GM18498 (cell line): ENCODE data around the gene WARS2.

ENCODE experiments used
- ATAC-seq: cut with Tn5 transposase; IDR thresholded peaks from one replicate; pipeline ENCODE4 v1.9.1; 2021; ENCODE audit warnings: mild to moderate bottlenecking, moderate library complexity; ENCODE audit not compliant: unreplicated experiment

The WARS2 gene

DNA sequence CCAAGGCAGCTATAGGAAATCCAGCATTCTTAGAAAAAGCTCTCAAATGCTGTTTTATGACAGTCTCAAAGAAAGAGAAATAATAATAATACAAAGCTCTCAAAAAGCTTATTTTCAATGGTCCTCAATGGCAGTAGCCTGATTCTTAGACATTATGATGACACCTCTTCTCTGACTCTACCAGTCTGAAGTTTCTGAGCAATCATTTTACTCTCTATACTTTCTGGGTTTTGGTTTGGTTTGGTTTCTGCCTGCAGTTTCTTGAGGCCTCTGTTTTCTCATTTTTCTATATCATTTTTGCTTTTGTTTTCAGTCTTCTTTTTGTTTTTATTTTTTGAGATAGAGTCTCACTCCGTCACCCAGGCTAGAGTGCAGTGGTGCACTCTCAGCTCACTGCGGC is 102.1 kb downstream of the WARS2 start:
- no peak for ATAC-seq

DNA sequence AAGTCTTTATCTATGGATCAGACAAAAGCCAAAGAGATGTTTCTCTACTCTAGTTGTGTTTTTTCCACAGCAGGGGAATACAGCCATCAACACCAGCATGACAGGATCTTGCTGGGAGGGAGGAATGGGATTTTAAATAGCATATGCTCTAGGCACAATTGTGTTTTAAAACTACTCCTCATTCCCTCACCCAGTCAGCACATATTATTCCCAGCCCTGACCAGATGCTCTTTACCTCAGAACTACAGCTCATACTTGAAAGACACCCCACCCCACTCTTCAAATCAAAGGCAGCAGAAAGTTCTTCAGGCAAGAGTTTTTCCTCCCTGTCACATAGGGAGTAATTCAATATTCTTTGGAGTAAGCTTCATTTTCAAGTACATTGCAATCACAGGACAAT is 106.1 kb downstream of the WARS2 start:
- ATAC-seq = no peak

DNA sequence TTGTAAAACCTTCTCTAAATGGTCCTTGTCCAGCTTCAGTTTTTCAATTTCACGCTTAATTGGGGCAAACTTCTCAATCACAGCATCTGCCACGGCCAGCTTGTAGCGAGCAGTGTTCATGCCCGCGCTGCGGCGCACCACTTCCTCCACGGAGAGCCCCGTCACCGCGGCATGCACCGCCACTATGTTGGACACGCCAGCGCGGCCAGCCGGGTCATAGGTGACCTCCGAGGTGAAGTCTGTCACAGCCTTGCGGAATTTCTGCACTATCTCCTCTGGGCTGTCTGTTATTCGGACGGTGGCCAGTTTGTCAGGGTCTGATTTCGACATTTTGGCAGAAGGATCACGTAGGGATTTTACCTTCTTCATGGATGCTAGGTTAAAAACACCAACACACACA is 107.5 kb downstream of the WARS2 start:
- ATAC-seq = no peak

- ATAC-seq = no peak
Measured at GRCh38 chr1:119027759-119028158, 112.7 kb downstream of the WARS2 start.

GRCh38 chr1:119026956-119027355 is 113.5 kb downstream of the WARS2 start:
- no peak for ATAC-seq

DNA sequence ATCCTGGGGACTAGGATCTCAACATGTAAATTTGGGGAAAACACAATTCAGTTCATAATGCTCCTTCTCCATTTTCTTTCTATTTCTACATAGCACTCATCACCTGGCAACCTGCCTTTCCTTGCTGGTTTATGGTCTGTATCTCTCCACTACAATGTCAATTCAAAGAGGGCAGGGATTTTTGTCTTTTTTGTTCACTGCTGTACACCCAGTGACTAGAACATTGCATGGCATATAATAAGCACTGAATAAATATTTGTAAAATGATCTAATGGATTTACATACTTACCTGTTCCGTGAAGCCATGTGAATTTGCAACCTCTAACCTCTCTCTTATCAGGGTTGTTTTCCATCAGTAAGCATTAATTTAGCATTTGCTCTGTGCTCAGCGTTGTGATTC is 124.9 kb downstream of the WARS2 start:
- ATAC-seq = no peak

DNA sequence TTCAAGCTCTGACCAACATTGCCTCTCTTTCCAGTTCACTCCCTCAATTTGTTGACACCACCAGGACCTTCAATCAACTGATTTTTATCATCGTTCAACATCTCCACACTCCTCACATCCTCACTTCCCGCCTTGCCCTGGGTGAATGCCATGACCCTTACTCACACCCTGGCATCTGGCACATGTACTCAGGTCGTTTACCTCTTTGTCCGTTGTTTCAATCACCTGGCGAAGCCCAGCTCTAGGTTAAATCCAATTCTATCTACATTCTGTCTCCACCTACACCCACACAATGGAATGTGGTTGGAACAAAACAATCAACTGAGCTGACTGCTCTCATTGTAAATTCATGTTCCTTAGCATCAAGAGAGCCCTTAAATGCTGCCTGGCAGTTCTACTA is 128.1 kb downstream of the WARS2 start:
- no peak for ATAC-seq

DNA sequence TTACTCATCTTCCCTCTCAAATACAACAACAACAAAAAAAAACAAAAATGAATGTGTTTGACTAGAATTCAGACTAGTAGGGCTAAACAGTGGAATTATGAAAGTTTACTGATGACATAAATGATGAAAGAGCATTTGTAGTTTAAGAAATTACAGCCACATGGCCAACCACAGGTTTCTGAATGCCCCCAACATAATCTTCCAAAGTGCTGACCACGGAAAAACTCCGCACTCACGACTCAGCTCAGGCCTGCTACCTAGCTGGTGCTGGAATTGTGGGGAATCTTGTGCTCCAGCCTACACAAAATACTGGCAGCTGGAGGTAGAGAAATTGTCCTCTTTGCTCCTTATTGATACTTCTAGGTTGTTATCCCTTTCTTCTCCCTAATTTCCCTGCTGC is 128.7 kb downstream of the WARS2 start:
- no peak for ATAC-seq

DNA sequence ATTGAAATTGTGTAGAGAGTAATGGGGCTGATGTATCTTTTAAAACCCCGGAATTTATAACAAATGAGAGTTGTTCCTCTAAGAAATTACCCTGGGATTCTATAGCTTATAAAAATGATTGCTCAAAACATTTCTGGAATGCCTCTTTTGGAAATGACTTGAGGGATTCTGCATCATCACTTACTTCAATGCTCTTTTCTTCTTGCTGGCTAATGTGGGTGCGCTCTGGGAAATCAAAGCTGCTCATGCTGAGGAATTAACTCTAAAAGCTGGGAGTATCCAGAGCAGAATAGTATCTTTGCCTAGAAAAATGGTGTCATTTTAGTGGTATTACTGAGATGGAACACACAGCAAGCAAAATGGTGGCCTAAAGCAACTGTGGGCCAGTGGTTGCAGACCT is 129.3 kb downstream of the WARS2 start:
- no peak for ATAC-seq

DNA sequence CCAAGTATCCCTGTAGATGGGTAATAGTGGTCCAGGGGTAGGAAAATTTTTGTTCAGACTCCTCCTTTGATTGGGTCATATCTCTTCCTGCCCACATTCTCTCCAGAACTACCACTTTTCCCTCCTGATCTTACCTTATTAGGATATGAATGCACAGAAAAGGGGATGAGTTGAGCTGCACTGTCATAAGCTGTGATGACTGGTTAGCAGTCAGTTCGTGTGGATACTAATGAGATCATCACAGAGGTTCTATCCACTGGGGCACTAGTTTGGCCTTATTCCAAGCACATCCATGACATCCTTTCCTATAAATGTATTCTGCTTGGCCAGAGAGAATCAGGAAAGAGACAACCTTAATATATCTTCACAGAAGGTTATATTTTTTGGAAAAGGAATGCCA is 130.3 kb downstream of the WARS2 start:
- ATAC-seq = no peak

- no peak for ATAC-seq
Measured at GRCh38 chr1:119009312-119009655, 131.2 kb downstream of the WARS2 start.

DNA sequence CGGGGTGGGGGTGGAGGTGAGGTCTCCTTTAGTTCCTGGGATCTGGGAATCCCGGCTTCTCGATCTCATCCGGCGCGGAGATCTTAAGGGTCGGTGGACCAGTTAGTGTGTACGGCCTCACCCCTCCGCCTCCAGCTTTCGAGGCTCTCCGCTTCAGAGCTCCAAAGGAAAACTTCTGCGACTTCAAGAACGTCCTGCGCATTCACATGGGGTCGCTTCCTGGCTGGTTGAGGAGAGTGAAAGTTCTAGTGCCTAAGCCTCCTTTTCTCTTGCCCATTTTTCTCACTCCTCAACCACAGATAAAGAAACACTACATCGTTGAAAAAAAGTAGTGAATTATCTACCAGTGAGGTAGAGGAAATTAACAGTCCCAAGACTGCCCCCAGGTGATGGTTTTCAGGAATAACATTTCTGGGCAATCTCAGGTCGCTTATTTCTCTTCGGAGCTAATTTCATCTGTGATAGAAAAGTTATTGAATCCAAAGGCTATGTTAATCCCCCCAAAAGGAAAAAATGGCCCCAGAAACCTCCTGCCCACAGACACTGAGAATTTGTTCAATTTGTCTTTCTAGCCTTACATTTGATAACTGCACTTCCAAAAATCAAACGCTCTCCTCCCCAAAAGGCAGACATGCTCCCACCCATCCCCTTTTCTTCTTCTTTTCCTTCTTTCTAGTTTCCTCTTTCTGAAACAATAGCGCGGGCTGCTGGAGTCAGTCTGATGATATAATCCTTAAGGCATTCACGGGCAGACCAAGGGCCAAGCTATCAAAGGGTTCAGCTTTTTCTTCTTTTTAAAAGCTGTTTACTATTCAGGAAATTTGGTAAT is 131.8 kb downstream of the WARS2 start:
- ATAC-seq = peak; percentile 67

- peak; percentile 25 for ATAC-seq
Measured at GRCh38 chr1:119007670-119008482, 132.6 kb downstream of the WARS2 start.

DNA sequence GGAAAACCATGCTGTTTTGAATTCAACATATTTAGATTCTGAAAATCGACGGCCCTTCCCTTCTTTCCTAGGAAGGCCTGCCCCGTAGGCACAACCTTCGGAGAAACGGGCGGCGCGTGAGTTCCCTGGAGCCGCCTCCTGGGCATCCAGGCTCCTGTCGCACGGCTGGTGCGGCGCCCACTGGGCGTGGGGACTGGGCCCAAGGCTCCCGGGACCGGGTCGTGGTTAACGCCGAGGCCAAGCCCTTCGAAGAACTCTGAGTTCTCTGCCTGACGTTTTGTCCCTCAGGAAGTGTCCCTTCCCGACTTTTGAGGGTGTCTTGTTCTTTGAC is 133.1 kb downstream of the WARS2 start:
- ATAC-seq = no peak

DNA sequence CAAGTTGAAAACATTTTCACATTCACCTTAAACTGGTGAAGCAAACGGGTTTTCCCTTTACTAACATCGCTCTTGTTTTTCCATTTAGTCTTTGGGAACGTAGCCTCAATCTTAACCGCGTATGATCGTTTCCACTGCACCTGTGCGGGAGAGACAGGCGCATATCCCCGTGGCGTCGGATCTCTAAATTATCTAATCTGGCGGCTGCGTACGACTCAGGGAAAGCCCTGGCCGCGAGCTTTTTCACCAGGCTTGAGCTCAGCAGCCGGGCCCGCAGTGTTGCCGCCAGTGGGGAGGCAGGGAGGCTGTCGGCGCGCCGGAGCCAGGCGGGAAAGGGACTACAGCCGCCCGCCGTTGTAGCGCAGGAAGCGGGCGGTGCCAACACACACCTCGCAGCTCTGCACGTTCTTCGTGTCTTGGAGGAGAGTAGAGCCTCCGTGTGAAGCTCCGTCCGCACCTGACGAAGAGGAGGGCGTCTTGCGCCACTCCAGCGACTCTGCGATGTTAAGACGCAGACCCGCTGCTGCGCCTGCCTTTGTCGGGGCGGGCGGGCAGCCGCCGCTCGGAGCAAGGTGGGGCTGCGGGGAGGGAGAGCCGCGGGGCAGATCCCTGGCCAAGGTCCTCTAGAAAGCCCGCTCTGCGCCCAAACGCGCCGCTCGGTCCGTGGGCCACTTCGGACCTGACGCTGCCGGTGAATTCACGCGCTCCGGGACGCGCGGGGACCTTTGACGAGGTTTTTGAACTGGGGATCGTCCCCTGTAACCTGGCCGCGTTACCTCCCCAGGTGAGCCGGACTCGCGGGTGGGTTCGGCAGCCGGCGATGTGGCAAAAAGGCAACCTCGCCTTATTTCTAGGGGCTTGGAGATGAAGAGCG is 133.8 kb downstream of the WARS2 start:
- no peak for ATAC-seq

DNA sequence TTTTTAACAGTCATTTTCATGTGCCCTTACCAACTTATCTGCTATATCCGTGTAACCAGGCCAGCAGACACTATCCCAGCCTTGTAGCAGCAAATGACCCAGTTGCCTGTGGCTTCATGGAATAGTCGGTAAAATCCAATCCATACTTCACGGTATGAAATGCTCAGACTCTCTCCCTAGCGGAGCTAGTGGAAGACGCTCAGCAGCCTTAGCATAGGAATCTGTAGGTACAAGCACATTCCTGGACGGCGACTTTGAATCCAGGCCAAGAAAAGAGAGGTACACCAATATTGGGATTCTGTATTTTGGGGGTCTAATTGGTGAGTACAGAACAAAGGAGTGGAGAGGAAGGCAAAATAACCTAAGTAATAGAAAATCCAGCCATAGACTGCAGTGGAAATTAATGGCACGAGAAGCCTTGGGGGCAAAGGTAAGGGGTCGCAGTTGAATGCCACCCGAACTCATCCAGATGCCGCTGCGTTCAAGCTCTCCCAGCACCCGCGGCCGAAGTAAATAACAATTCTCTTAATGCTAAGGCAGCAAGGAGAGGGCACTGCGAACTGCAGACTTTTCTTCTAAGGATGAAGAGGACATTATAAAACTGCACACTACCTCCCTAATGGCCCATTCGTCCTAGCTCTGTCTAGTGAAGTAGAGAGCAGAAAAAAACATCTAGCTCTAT is 134.6 kb downstream of the WARS2 start:
- no peak for ATAC-seq

GRCh38 chr1:119004781-119005180 is 135.7 kb downstream of the WARS2 start:
- ATAC-seq = no peak

GRCh38 chr1:119004129-119004527 is 136.3 kb downstream of the WARS2 start:
- ATAC-seq = no peak

DNA sequence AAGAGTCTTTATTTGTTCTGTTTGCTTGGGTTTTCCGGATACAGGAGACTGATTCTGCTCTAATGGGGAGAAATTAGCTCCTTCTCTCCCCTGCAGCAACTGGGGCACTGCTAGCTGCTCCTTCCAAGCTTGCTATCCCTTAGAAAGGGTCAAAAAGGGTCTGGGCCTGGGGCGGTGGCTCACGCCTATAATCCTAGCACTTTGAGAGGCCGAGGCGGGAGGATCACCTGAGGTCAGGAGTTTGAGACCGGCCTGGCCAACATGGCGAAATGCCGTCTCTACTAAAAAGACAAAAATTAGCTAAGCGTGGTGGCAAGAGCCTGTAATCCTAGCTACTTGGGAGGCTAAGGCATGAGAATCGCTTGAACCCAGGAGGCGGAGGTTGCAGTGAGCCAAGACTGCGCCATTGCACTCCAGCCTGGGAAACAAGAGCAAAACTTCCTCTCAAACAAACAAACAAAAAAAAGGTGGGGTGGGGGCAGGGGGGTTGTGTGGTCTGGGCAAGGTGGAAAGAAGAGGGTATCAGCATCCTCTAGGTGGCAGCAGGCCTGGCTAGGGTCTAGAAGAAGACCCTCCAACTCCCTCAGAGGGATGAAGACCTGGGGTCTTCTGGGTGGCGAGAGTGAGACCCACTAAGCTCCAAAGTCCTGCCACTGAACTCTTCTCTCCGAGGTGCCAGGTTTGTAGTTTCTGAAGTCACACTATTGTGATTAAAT is 136.9 kb downstream of the WARS2 start:
- no peak for ATAC-seq

DNA sequence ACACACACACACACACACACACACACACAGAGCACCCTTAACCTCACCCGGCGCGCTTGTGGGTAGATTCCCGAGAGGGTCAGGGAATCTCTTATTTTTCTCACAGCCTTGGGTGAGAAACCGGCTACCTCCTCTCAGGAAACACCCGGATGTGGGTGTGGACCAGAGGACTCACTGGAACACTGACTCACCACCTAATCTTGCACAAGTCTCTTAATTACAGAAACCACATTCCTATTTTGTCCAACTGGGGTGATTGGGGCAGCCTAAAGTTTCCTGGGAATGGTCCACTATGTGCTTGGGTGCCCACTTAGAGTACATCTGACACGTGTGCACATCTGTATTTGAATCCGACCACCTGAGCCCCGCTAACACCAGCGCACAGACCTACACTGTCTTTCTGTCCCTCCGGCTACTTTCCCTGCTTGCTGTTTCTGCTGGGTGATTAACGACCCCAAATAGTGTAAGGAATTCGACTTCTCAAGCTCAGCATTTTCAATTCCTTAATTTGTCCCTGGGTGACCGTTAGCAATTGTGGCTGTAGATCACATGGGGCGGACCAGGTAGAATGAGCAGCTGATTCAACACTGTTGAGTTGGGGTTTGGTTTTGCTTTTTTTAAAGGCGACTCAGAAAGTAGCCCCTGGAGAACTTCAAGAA is 138.3 kb downstream of the WARS2 start:
- ATAC-seq = no peak
